ENCODE results near the gene BCL6. TPM values are rescaled to one million over a fixed set of nuclear protein-coding genes. Genes with fewer than 3 reads are reported as not detected.

The BCL6 gene
- total and polyA plus RNA-seq, 9 of the 15 experiments (the other 6 are each of a cell fraction or from before 2014, with no cell fraction given): 0.08 to 3.5 (median 1.6) TPM

- Histone ChIP-seq H4K20me1 (replicated peaks; ENCODE audit: control insufficient read depth, insufficient read depth, low read length) (no peaks in the 10 kb centered on the region), H3K9ac (ENCODE audit: insufficient read depth in 1 of 2, low read depth in 2 of 2, low read length in 2 of 2) (peak overlapping the region in 1 of 2 experiments; percentile 98; a peak in 2 of 4 replicates), H3K4me3 (peak overlapping the region; percentile 87; the same call in 1 of the 2 replicates), H2AFZ (ENCODE audit: low read depth, low read length) (peak overlapping the region; percentile 48), H3K9me3 (replicated peaks; ENCODE audit: control insufficient read depth, insufficient read depth, low read depth, low read length) (no peaks in the 10 kb centered on the region), H3K4me2 (ENCODE audit: insufficient read depth, low read length) (peak overlapping the region; percentile 56), H3K4me1 (replicated peaks in 1 of 2; ENCODE audit: control insufficient read depth in 2 of 2, insufficient read depth in 2 of 2, low read length in 2 of 2) (peaks cover 2 to 3% of the 10 kb centered on the region in 2 experiments; a peak in 4 of 5 replicates), H3K79me2 (ENCODE audit: control insufficient read depth, insufficient read depth, low read length) (peaks cover 40% of the 10 kb centered on the region), H3K27ac (ENCODE audit: extremely low read depth, low read depth, low read length) (peak overlapping the region; percentile 95; the same call in 2 of the 3 replicates), H3K9me1 (ENCODE audit: control insufficient read depth, insufficient read depth, low read length) (no peaks in the 10 kb centered on the region), H3K27me3 (ENCODE audit: control insufficient read depth in 2 of 2, insufficient read depth in 2 of 2, low read length in 2 of 2) (no peaks in the 10 kb centered on the region), H3K36me3 (ENCODE audit: control insufficient read depth, insufficient read depth, low read length) (no peaks in the 10 kb centered on the region)
- CTCF ChIA-PET (ENCODE audit: low intra/inter-chr PET ratio): interaction anchor here (0.6 to 1.1 kb wide), 3 partner anchors 10 to 595 kb away, joined by 3 read pairs; no protein-coding TSS in a partner anchor
- FAIRE-seq (peak; percentile 79), ATAC-seq (peak; percentile 74), DNase-seq (ENCODE audit: extremely low read depth in 1 of 4, low spot score in 3 of 4) (peak; percentile 76 to 93 (median 79))
- POLR2A ChIA-PET: no interaction called here
- BruUV-seq (replicated peaks): no TSS peak
- intact Hi-C loops (cut with micrococcal nuclease) (loop anchor here (5.0 to 10.0 kb wide), 5 partner anchors 167 to 997 kb away; no protein-coding TSS in a partner anchor), in situ Hi-C loops (cut with MboI) (loop anchor here (25.0 kb wide), 1 partner anchor 1389 kb away; no protein-coding TSS in a partner anchor)
- WGBS (ENCODE audit: insufficient coverage, low coverage, missing lambda C conversion rate): 0% methylated on average over 2 of the region's 2 CpGs
- TF ChIP-seq CHD2 (IDR thresholded peaks at IDR 0.05; ENCODE audit: low read depth, low read length): peak; percentile 53
- peak in 1 of 2 experiments; percentile 71; a peak in 1 of 3 replicates for TF ChIP-seq CBX3 (IDR thresholded peaks at IDR 0.05; ENCODE audit: borderline replicate concordance in 1 of 2, low read length in 2 of 2)
- no peak for TF ChIP-seq PTTG1 (tag; IDR thresholded peaks at IDR 0.05; ENCODE audit: low read depth)
- peak in 1 of 2 experiments; percentile 61; a peak in 1 of 4 replicates for TF ChIP-seq UBTF (IDR thresholded peaks at IDR 0.05; ENCODE audit: borderline replicate concordance in 1 of 2, low read depth in 2 of 2, low read length in 2 of 2)
- peak; percentile 48 for TF ChIP-seq NEUROD1 (IDR thresholded peaks at IDR 0.05; ENCODE audit: borderline replicate concordance, low read depth, low read length, partially characterized antibody)
- TF ChIP-seq BRD9 (IDR thresholded peaks at IDR 0.05; ENCODE audit: low read depth, partially characterized antibody): peak; percentile 72
- TF ChIP-seq MNT (conservative IDR thresholded peaks at IDR 0.05): no peak
- peak; percentile 63; the same call in 1 of the 2 replicates for TF ChIP-seq REST (IDR thresholded peaks at IDR 0.05; ENCODE audit: borderline replicate concordance)
- no peak for TF ChIP-seq REST (CRISPR knock-in tag; IDR thresholded peaks at IDR 0.05; ENCODE audit: low read depth)
Observed at GRCh38 chr3:187748050-187748481, 2.8 kb upstream of the BCL6 start.
